H9 (cell line): ENCODE measurements around the gene IRF4. TPM values are rescaled to one million over a fixed set of nuclear protein-coding genes. Genes with fewer than 3 reads are reported as not detected.

Experiments used
- DNase-seq: peaks from one replicate; pipeline ENCODE4 v3.0.0-alpha.2; 2017
- H2AFZ ChIP-seq: one replicate; pipeline ENCODE4 v1.6.1; 2013; ENCODE audit warnings: mild to moderate bottlenecking, low read length, control low read depth, moderate library complexity
- H2AK5ac ChIP-seq: 2 replicates; pipeline ENCODE4 v1.6.1; 2013; ENCODE audit warnings: low read length, control low read depth, mixed read lengths; ENCODE audit not compliant: insufficient read length
- H2BK120ac ChIP-seq: one replicate; pipeline ENCODE4 v1.6.1; 2013; ENCODE audit warnings: low read depth, mild to moderate bottlenecking, low read length, control low read depth, inconsistent platforms; ENCODE audit not compliant: poor library complexity, severe bottlenecking
- H2BK12ac ChIP-seq: 2 replicates; pipeline ENCODE4 v1.6.1; 2013; ENCODE audit warnings: low read length, control low read depth, mixed read lengths, low read depth; ENCODE audit not compliant: insufficient read length
- H2BK15ac ChIP-seq: 2 replicates; pipeline ENCODE4 v1.6.1; 2013; ENCODE audit warnings: low read depth, low read length, control low read depth
- H2BK20ac ChIP-seq: one replicate; pipeline ENCODE4 v1.6.1; 2013; ENCODE audit warnings: low read depth, mild to moderate bottlenecking, low read length, control low read depth, inconsistent platforms; ENCODE audit not compliant: poor library complexity, severe bottlenecking
- H2BK5ac ChIP-seq: 2 replicates; pipeline ENCODE4 v1.6.1; 2013; ENCODE audit warnings: low read length, control low read depth, mixed read lengths; ENCODE audit not compliant: insufficient read length
- H3K14ac ChIP-seq: 2 replicates; pipeline ENCODE4 v1.6.1; 2013; ENCODE audit warnings: low read length, control low read depth; ENCODE audit not compliant: insufficient read depth
- H3K18ac ChIP-seq: 2 replicates; pipeline ENCODE4 v1.6.1; 2013; ENCODE audit warnings: low read depth, mild to moderate bottlenecking, mixed read lengths, low read length, control low read depth; ENCODE audit not compliant: insufficient read length
- H3K23ac ChIP-seq: 2 replicates; pipeline ENCODE4 v1.6.1; 2013; ENCODE audit warnings: low read length, control low read depth, mixed read lengths, low read depth; ENCODE audit not compliant: insufficient read length
- H3K23me2 ChIP-seq: 2 replicates; pipeline ENCODE4 v1.6.1; 2013; ENCODE audit warnings: low read depth, mild to moderate bottlenecking, mixed read lengths, low read length, control low read depth; ENCODE audit not compliant: insufficient read length, poor library complexity, severe bottlenecking
- H3K27ac ChIP-seq: 2 replicates; pipeline ENCODE4 v1.5.1; 2013; ENCODE audit warnings: low read length, control low read depth, mixed read lengths, low read depth; ENCODE audit not compliant: insufficient read length
- H3K27me3 ChIP-seq: 2 replicates; pipeline ENCODE4 v1.6.1; 2013; ENCODE audit warnings: low read length, control low read depth, inconsistent platforms; ENCODE audit not compliant: insufficient read depth
- H3K4ac ChIP-seq: 2 replicates; pipeline ENCODE4 v1.6.1; 2013; ENCODE audit warnings: low read depth, mild to moderate bottlenecking, control low read depth, inconsistent platforms, low read length, moderate library complexity
- H3K4me1 ChIP-seq: 2 replicates; pipeline ENCODE4 v1.6.1; 2013; ENCODE audit warnings: low read length, control low read depth, inconsistent platforms; ENCODE audit not compliant: insufficient read depth
- H3K4me2 ChIP-seq: 2 replicates; pipeline ENCODE4 v1.6.1; 2013; ENCODE audit warnings: low read length, control low read depth, mixed read lengths; ENCODE audit not compliant: insufficient read length, insufficient read depth
- H3K56ac ChIP-seq: 2 replicates; pipeline ENCODE4 v1.6.1; 2013; ENCODE audit warnings: low read depth, mild to moderate bottlenecking, mixed read lengths, low read length, control low read depth; ENCODE audit not compliant: insufficient read length
- H3K79me1 ChIP-seq: 2 replicates; pipeline ENCODE4 v1.6.1; 2013; ENCODE audit warnings: low read depth, mild to moderate bottlenecking, moderate library complexity, low read length, control low read depth, inconsistent platforms; ENCODE audit not compliant: insufficient read depth, poor library complexity, severe bottlenecking
- H3K79me2 ChIP-seq: 2 replicates; pipeline ENCODE4 v1.6.1; 2013; ENCODE audit warnings: low read length, control low read depth, inconsistent platforms; ENCODE audit not compliant: insufficient read depth
- H3K9ac ChIP-seq: 2 replicates; pipeline ENCODE4 v1.6.1; 2013; ENCODE audit warnings: low read length, control low read depth, mixed read lengths; ENCODE audit not compliant: insufficient read length; ENCODE audit errors: extremely low read depth
- H3K9me3 ChIP-seq: one replicate; pipeline ENCODE4 v1.6.1; 2013; ENCODE audit warnings: low read depth, low read length, inconsistent platforms; ENCODE audit not compliant: control insufficient read depth
- H3T11ph ChIP-seq: one replicate; pipeline ENCODE4 v1.6.1; 2013; ENCODE audit warnings: mild to moderate bottlenecking, low read length, control low read depth, inconsistent platforms
- H4K20me1 ChIP-seq: one replicate; pipeline ENCODE4 v1.6.1; 2013; ENCODE audit not compliant: control insufficient read depth, insufficient read length, insufficient read depth
- H4K5ac ChIP-seq: 2 replicates; pipeline ENCODE4 v1.6.1; 2013; ENCODE audit warnings: low read depth, mild to moderate bottlenecking, mixed read lengths, low read length, control low read depth; ENCODE audit not compliant: insufficient read length
- H4K8ac ChIP-seq: replicated peaks from 2 replicates; pipeline ENCODE4 v1.6.1; 2013; ENCODE audit warnings: low read length, control low read depth, mixed read lengths, low read depth; ENCODE audit not compliant: insufficient read length
- H4K91ac ChIP-seq: 2 replicates; pipeline ENCODE4 v1.6.1; 2013; ENCODE audit warnings: low read depth, mild to moderate bottlenecking, moderate library complexity, mixed read lengths, low read length, control low read depth; ENCODE audit not compliant: insufficient read length
- H3K27ac Mint-ChIP-seq, 3 experiments: 2 replicates in 2 of 3; 3 replicates in 1 of 3; pipeline ENCODE4 v1.8.0; 2020 to 2021; ENCODE audit warnings: mixed read lengths in 3 of 3, mild to moderate bottlenecking in 1 of 3, moderate library complexity in 1 of 3
- H3K27me3 Mint-ChIP-seq: 2 replicates; pipeline ENCODE4 v1.8.0; 2021; ENCODE audit warnings: low read depth, mild to moderate bottlenecking, moderate library complexity, mixed read lengths
- H3K36me3 Mint-ChIP-seq, 3 experiments: 2 replicates in 2 of 3; 3 replicates in 1 of 3; pipeline ENCODE4 v1.8.0; 2020 to 2021; ENCODE audit warnings: low read depth in 3 of 3, mixed read lengths in 3 of 3; ENCODE audit not compliant: insufficient read depth in 1 of 3
- H3K4me1 Mint-ChIP-seq, 2 experiments: 2 replicates each; pipeline ENCODE4 v1.8.0; 2020; ENCODE audit warnings: mixed read lengths in 2 of 2
- H3K4me3 Mint-ChIP-seq, 2 experiments: 2 replicates in 1 of 2; 3 replicates in 1 of 2; pipeline ENCODE4 v1.8.0; 2020 to 2021; ENCODE audit warnings: mild to moderate bottlenecking in 2 of 2, mixed read lengths in 2 of 2, moderate library complexity in 1 of 2
- H3K9me3 Mint-ChIP-seq, 2 experiments: 2 replicates in 1 of 2; 3 replicates in 1 of 2; pipeline ENCODE4 v1.8.0; 2020; ENCODE audit warnings: mild to moderate bottlenecking in 2 of 2, mixed read lengths in 2 of 2, moderate library complexity in 1 of 2
- WGBS: extraction: QIAGEN DNeasy Blood & Tissue Kit; methylation state at CpG from one replicate; pipeline ENCODE4 v1.1.7; 2013; ENCODE audit warnings: missing lambda C conversion rate, low lambda C conversion rate, mixed read lengths; ENCODE audit not compliant: insufficient read length; ENCODE audit errors: extremely low coverage; 5-methylcytosine and 5-hydroxymethylcytosine counted together
- total RNA-seq: library from RNA; stranded (reverse); gene quantifications from 2 replicates; pipeline ENCODE4 v1.2.1, GENCODE V29; 2021
- TF ChIP-seq, protein P1 (sequence below): fragments of 200-600 bp; sonication (generic); conservative IDR thresholded peaks from 3 replicates; pipeline ENCODE4 v1.8.0; 2021; ENCODE audit warnings: antibody characterized with exemption, mild to moderate bottlenecking

The IRF4 gene
- total RNA-seq, 1 experiment from 2014 or later: 0.31 TPM

DNA sequence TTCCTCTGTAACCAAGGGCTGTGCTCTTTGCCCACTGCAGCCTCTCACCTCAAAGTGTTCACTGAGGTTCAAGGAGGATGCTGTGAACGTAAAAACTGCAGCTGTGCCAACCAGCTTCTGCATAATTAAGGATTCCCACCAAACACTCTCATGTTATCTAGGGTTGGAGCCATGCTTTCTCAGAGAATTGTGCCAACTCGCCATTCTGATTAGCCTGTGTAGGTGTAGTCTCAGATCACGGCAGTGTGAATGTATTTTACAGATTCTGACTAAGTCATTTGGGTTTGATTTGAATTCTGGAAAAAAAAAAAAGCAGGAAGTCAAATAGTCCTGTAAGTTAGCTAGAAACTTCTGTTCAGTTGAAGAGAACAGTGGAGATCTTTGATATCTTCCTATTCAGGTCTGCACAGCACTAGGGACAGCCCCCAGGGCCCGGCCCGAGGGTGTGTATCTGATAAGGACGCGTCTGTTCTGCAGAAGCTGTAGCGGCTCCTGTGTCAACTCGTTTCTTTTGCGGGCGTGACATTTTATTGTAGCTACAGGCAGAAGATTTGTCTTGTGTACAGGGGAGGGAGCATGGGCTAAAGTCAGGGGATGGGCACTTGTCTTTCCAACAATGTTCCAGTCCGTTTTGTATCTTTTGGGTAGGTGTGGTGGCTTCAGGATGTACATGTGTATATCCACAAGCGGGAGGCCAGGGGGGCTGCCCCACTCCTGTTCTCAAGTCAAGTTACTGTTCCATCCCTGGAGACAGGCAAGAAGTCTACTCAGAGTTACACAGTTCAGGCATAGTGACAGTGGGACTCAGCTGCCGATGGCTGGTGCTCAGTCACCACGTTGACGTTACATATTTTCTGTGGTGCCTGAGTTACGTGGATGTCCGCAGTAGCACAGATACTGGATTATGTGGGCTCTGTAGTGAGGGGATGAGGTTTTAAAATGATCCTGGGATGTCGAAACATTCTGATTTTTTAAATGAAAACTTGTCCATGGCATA is 12.4 kb downstream of the IRF4 start:
- Histone ChIP-seq H3K18ac (no peak overlapping the region), H3K14ac (no peak overlapping the region), H3K79me1 (no peaks in the 10 kb centered on the region), H2BK120ac (no peak overlapping the region), H4K5ac (no peak overlapping the region), H4K20me1 (no peaks in the 10 kb centered on the region), H4K8ac (no peak overlapping the region), H3K9ac (no peak overlapping the region), H2AFZ (no peak overlapping the region), H3K27me3 (no peaks in the 10 kb centered on the region), H3K27ac (no peak overlapping the region), H4K91ac (no peak overlapping the region), H3K4ac (no peak overlapping the region), H3K56ac (no peak overlapping the region), H2BK15ac (no peak overlapping the region), H3K4me1 (no peaks in the 10 kb centered on the region; the same call in 1 of the 2 replicates), H3K9me3 (no peaks in the 10 kb centered on the region), H3T11ph (no peak overlapping the region), H3K23me2 (no peaks in the 10 kb centered on the region), H2BK20ac (no peak overlapping the region), H3K79me2 (no peaks in the 10 kb centered on the region), H2AK5ac (no peak overlapping the region), H2BK12ac (no peak overlapping the region), H2BK5ac (no peak overlapping the region), H3K4me2 (no peak overlapping the region), H3K23ac (no peak overlapping the region)
- peaks cover 14% of the 10 kb centered on the region for H3K27me3 Mint-ChIP-seq
- H3K9me3 Mint-ChIP-seq: peaks cover 0 to 3% of the 10 kb centered on the region in 2 experiments; a peak in 1 of 5 replicates
- WGBS: no CpG with 5 or more reads among the region's 19 CpGs
- peaks cover 9 to 10% of the 10 kb centered on the region in 2 experiments for H3K4me1 Mint-ChIP-seq
- H3K27ac Mint-ChIP-seq: no peak overlapping the region
- TF ChIP-seq, protein P1, sequence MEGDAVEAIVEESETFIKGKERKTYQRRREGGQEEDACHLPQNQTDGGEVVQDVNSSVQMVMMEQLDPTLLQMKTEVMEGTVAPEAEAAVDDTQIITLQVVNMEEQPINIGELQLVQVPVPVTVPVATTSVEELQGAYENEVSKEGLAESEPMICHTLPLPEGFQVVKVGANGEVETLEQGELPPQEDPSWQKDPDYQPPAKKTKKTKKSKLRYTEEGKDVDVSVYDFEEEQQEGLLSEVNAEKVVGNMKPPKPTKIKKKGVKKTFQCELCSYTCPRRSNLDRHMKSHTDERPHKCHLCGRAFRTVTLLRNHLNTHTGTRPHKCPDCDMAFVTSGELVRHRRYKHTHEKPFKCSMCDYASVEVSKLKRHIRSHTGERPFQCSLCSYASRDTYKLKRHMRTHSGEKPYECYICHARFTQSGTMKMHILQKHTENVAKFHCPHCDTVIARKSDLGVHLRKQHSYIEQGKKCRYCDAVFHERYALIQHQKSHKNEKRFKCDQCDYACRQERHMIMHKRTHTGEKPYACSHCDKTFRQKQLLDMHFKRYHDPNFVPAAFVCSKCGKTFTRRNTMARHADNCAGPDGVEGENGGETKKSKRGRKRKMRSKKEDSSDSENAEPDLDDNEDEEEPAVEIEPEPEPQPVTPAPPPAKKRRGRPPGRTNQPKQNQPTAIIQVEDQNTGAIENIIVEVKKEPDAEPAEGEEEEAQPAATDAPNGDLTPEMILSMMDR: no peak
- no peak for DNase-seq
- no peak overlapping the region for H3K4me3 Mint-ChIP-seq
- peaks cover 0 to 4% (median 0%) of the 10 kb centered on the region in 3 experiments; a peak in 3 of 7 replicates for H3K36me3 Mint-ChIP-seq
